Activated naive CD4-positive, alpha-beta T cell treated with anti-CD3 and anti-CD28 coated beads for 36 hours (primary cell): ENCODE measurements around the gene NUTM2A. TPM values are rescaled to one million over a fixed set of nuclear protein-coding genes. Genes with fewer than 3 reads are reported as not detected.

Source experiments
- total RNA-seq, 2 experiments: library from RNA; stranded (reverse); gene quantifications; one replicate each; pipeline ENCODE4 v1.2.3, GENCODE V29; 2021

NUTM2A gene
- total RNA-seq, 2 experiments from 2014 or later: 0.07 TPM; not detected in 1

Other genes with a start within 250 kb of the NUTM2A start
- not detected for gene FAM25A, start 205.2 kb upstream of the NUTM2A start, total RNA-seq
- 100 to 1,000 TPM; 166 to 168 TPM for gene GLUD1, start 130.6 kb upstream of the NUTM2A start, total RNA-seq
- 10 to 100 TPM; 16.7 to 17.6 TPM for gene SHLD2, start 130.2 kb upstream of the NUTM2A start, total RNA-seq
- gene NUTM2D, start 132.3 kb downstream of the NUTM2A start, total RNA-seq: under 1 TPM; 0.35 to 0.55 TPM